Esophagus (tissue), 2 donors: ENCODE data around the gene TXNDC16. TPM values are rescaled to one million over a fixed set of nuclear protein-coding genes. Genes with fewer than 3 reads are reported as not detected.
"Not testable (repeated sequence)": the region's sequence is repeated elsewhere in the genome, so short reads cannot be mapped to it uniquely, and the experiment has no call there.

Source experiments
- H3K27ac ChIP-seq, 2 donors: one replicate each; pipeline ENCODE4 v1.5.1; 2013; ENCODE audit warnings: low read depth in 2 of 2, mild to moderate bottlenecking in 2 of 2, inconsistent platforms in 1 of 2, low read length in 1 of 2, moderate library complexity in 1 of 2
- H3K27me3 ChIP-seq, 2 donors: one replicate each; pipeline ENCODE4 v1.6.1; 2013; ENCODE audit warnings: low read length in 2 of 2, control low read depth in 1 of 2, mild to moderate bottlenecking in 1 of 2; ENCODE audit not compliant: insufficient read depth in 2 of 2, control insufficient read depth in 1 of 2
- H3K36me3 ChIP-seq, 2 donors: one replicate each; pipeline ENCODE4 v1.6.1; 2013; ENCODE audit warnings: low read length in 1 of 2; ENCODE audit not compliant: control insufficient read depth in 2 of 2, insufficient read depth in 2 of 2
- H3K4me1 ChIP-seq, 2 donors: one replicate each; pipeline ENCODE4 v1.6.1; 2013; ENCODE audit warnings: low read length in 1 of 2; ENCODE audit not compliant: control insufficient read depth in 2 of 2, insufficient read depth in 2 of 2
- H3K4me3 ChIP-seq, 2 donors: one replicate each; pipeline ENCODE4 v1.5.1; 2013; ENCODE audit warnings: low read length in 2 of 2, mild to moderate bottlenecking in 2 of 2, low read depth in 1 of 2, moderate library complexity in 1 of 2
- H3K9me3 ChIP-seq, 2 donors: one replicate each; pipeline ENCODE4 v1.6.1; 2013; ENCODE audit warnings: mild to moderate bottlenecking in 2 of 2, low read depth in 1 of 2, low read length in 1 of 2, moderate library complexity in 1 of 2; ENCODE audit not compliant: control insufficient read depth in 2 of 2, insufficient read depth in 1 of 2
- WGBS, 2 donors: extraction: QIAGEN DNeasy Blood & Tissue Kit; methylation state at CpG; one replicate each; pipeline ENCODE4 v1.1.7; 2013; 5-methylcytosine and 5-hydroxymethylcytosine counted together
- polyA plus RNA-seq, 2 donors: library from polyadenylated mRNA; stranded (reverse); fragments of 200-250 nt; gene quantifications; one replicate each; pipeline ENCODE4 v1.2.3, GENCODE V29; 2013
- donor health status: healthy with polysubstance abuse.
- donor health status: Bipolar disorder and iron deficiency.

Gene TXNDC16
- polyA plus RNA-seq = 1 to 10 TPM; 1.3 to 1.9 TPM

GRCh38 chr14:52552063-52552988 lies at the start of gene TXNDC16, which contains the start of gene GPR137C:
TXNDC16 (minus strand) TSS chr14:52552505; CDS start chr14:52543557, 8,948 bp downstream.
GPR137C (plus strand) TSS chr14:52552836; CDS start chr14:52553148, 312 bp downstream.
- H3K36me3 ChIP-seq = no peaks in the 10 kb centered on the region
- no peaks in the 10 kb centered on the region for H3K9me3 ChIP-seq
- WGBS, 2 donors = 0% methylated on average over 80 to 81 of the region's 81 CpGs
- peak within 1 kb of the TSS; percentile 79 to 92 for H3K4me3 ChIP-seq
- peak within 1 kb of the TSS; percentile 92 to 97 for H3K27ac ChIP-seq
- no peaks in the 10 kb centered on the region for H3K27me3 ChIP-seq
- H3K4me1 ChIP-seq = no peaks in the 10 kb centered on the region

GRCh38 chr14:52599974-52600373 lies 47.7 kb upstream of the TXNDC16 start:
- H3K4me3 ChIP-seq = no peak overlapping the region
- WGBS, 2 donors = 88 to 94% methylated on average over 3 of the region's 3 CpGs
- no peak overlapping the region for H3K27ac ChIP-seq
- no peaks in the 10 kb centered on the region for H3K36me3 ChIP-seq
- H3K9me3 ChIP-seq = peaks cover 0 to 2% of the 10 kb centered on the region in 2 donors
- H3K4me1 ChIP-seq = no peaks in the 10 kb centered on the region
- H3K27me3 ChIP-seq = no peaks in the 10 kb centered on the region

DNA sequence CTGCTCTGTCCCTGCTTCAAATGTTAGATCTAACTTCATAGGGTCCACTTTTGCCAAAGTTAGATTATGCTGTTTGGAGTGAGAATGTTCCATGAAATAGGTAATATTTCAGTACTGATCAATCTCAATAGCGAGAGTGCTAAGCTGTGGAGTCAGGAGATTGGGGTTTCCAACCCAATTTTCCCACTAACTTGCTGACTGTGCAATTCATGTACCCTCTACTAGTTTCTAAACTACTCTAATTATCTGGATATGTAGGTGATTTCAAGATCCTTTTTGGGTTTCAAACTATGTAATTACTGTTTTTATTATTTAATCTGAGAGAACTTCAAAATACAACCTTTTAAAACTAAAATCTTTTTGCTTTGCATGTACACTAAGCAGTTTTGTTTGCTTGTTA lies 46.3 kb upstream of the TXNDC16 start:
- no peaks in the 10 kb centered on the region for H3K4me1 ChIP-seq
- no peak overlapping the region for H3K27ac ChIP-seq
- H3K9me3 ChIP-seq = peaks cover 0 to 2% of the 10 kb centered on the region in 2 donors
- H3K36me3 ChIP-seq = no peaks in the 10 kb centered on the region
- no peaks in the 10 kb centered on the region for H3K27me3 ChIP-seq
- 88 to 95% methylated on average over 1 of the region's 1 CpG for WGBS, 2 donors
- H3K4me3 ChIP-seq = no peak overlapping the region

GRCh38 chr14:52596861-52597260 lies 44.6 kb upstream of the TXNDC16 start:
- Histone ChIP-seq H3K27me3 (no peaks in the 10 kb centered on the region), H3K4me1 (no peaks in the 10 kb centered on the region), H3K27ac (no peak overlapping the region), H3K4me3 (no peak overlapping the region), H3K36me3 (no peaks in the 10 kb centered on the region), H3K9me3 (peaks cover 0 to 2% of the 10 kb centered on the region in 2 donors)
- WGBS, 2 donors = 88 to 91% methylated on average over 5 of the region's 5 CpGs

DNA sequence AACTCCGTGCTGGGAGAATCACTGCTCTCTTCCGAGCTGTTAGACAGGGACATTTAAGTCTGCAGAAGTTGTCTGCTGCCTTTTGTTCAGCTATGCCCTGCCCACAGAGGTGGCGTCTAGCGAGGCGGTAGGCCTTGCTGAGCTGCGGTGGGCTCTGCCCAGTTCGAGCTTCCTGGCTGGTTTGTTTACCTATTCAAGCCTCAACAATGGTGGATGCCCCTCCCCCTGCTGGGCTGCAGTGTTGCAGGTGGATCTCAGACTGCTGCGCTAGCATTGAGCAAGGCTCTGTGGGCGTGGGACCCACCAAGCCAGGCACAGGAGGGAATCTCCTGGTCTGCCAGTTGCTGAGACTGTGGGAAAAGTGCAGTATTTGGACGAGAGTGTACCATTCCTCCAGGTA lies 44.0 kb upstream of the TXNDC16 start:
- Histone ChIP-seq H3K4me3 (no peak overlapping the region), H3K4me1 (no peaks in the 10 kb centered on the region), H3K36me3 (no peaks in the 10 kb centered on the region), H3K27me3 (no peaks in the 10 kb centered on the region), H3K9me3 (peaks cover 0 to 2% of the 10 kb centered on the region in 2 donors), H3K27ac (no peak overlapping the region)
- 85 to 87% methylated on average over 10 of the region's 10 CpGs for WGBS, 2 donors

DNA sequence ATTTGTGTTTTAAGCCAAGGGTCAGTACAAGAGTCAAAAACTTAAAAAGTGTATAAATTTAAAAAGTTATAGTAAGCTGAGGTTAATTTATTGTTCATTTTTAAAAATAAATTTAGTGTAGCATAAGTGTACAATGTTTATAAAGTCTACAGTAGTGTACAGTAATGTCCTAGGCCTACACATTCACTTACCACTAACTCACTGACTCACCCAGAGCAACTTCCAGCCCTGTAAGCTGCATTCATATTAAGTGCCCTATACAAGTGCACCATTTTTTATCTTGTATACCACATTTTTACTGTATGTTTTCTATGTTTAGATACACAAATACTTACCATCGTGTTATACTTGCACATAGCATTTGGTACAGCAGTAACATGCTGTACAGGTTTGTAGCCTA lies 38.0 kb upstream of the TXNDC16 start:
- no peaks in the 10 kb centered on the region for H3K4me1 ChIP-seq
- no peaks in the 10 kb centered on the region for H3K27me3 ChIP-seq
- H3K36me3 ChIP-seq = no peaks in the 10 kb centered on the region
- H3K9me3 ChIP-seq = no peaks in the 10 kb centered on the region
- H3K4me3 ChIP-seq = no peak overlapping the region
- H3K27ac ChIP-seq = no peak overlapping the region
- 95 to 98% methylated on average over 1 of the region's 1 CpG for WGBS, 2 donors

GRCh38 chr14:52589646-52590045 lies 37.3 kb upstream of the TXNDC16 start:
- H3K27me3 ChIP-seq = no peaks in the 10 kb centered on the region
- no peaks in the 10 kb centered on the region for H3K9me3 ChIP-seq
- no peaks in the 10 kb centered on the region for H3K4me1 ChIP-seq
- WGBS, 2 donors = 63 to 69% methylated on average over 4 of the region's 4 CpGs
- no peak overlapping the region for H3K27ac ChIP-seq
- H3K4me3 ChIP-seq = no peak overlapping the region
- no peaks in the 10 kb centered on the region for H3K36me3 ChIP-seq

- H3K9me3 ChIP-seq = no peaks in the 10 kb centered on the region
Measured at GRCh38 chr14:52583544-52583943, 31.2 kb upstream of the TXNDC16 start.

GRCh38 chr14:52575858-52576257 lies 23.6 kb upstream of the TXNDC16 start:
- Histone ChIP-seq H3K9me3 (no peaks in the 10 kb centered on the region), H3K27ac (no peak overlapping the region), H3K4me1 (no peaks in the 10 kb centered on the region), H3K27me3 (no peaks in the 10 kb centered on the region), H3K36me3 (no peaks in the 10 kb centered on the region), H3K4me3 (no peak overlapping the region)
- WGBS, 2 donors = 83 to 94% methylated on average over 2 of the region's 2 CpGs

More at GRCh38 chr14:52583544-52583943, 31.2 kb upstream of the TXNDC16 start:
- Histone ChIP-seq H3K36me3 (no peaks in the 10 kb centered on the region), H3K27ac (no peak overlapping the region), H3K4me3 (no peak overlapping the region), H3K4me1 (no peaks in the 10 kb centered on the region), H3K27me3 (no peaks in the 10 kb centered on the region)

- not testable (repeated sequence) for H3K4me3 ChIP-seq, H3K27ac ChIP-seq, H3K9me3 ChIP-seq, H3K27me3 ChIP-seq, H3K4me1 ChIP-seq, H3K36me3 ChIP-seq
- 89 to 90% methylated on average over 7 of the region's 7 CpGs for WGBS, 2 donors
Measured at GRCh38 chr14:52568454-52568853, 16.1 kb upstream of the TXNDC16 start.
